ENCODE data around the gene PIP4K2A.

Gene PIP4K2A

DNA sequence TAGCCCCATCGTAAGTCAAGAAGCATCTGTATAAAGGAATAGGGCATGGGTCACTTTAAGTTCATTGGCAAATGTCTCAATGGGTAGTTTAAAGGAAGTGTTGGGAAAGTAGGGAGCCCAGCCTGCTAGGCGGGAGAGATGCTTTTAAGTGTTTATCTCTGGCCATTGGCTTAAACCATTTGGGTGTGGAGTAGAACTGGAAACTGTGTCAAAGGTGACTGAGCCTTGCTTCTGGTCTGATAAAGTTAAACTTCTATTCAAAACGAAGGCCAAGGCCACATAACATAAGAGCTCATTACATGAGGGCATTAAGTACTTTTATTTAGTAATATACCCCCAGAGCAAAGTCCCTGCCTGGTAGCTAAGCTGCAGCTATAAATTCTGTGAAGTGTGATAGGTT is 220.4 kb downstream of the PIP4K2A start:
- TF ChIP-seq, protein P1, sequence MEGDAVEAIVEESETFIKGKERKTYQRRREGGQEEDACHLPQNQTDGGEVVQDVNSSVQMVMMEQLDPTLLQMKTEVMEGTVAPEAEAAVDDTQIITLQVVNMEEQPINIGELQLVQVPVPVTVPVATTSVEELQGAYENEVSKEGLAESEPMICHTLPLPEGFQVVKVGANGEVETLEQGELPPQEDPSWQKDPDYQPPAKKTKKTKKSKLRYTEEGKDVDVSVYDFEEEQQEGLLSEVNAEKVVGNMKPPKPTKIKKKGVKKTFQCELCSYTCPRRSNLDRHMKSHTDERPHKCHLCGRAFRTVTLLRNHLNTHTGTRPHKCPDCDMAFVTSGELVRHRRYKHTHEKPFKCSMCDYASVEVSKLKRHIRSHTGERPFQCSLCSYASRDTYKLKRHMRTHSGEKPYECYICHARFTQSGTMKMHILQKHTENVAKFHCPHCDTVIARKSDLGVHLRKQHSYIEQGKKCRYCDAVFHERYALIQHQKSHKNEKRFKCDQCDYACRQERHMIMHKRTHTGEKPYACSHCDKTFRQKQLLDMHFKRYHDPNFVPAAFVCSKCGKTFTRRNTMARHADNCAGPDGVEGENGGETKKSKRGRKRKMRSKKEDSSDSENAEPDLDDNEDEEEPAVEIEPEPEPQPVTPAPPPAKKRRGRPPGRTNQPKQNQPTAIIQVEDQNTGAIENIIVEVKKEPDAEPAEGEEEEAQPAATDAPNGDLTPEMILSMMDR (IDR thresholded peaks at IDR 0.05; ENCODE audit: insufficient read depth, missing control alignments): no peak
- no peak for DNase-seq (ENCODE audit: insufficient read length, low spot score)
- no peak for FAIRE-seq

DNA sequence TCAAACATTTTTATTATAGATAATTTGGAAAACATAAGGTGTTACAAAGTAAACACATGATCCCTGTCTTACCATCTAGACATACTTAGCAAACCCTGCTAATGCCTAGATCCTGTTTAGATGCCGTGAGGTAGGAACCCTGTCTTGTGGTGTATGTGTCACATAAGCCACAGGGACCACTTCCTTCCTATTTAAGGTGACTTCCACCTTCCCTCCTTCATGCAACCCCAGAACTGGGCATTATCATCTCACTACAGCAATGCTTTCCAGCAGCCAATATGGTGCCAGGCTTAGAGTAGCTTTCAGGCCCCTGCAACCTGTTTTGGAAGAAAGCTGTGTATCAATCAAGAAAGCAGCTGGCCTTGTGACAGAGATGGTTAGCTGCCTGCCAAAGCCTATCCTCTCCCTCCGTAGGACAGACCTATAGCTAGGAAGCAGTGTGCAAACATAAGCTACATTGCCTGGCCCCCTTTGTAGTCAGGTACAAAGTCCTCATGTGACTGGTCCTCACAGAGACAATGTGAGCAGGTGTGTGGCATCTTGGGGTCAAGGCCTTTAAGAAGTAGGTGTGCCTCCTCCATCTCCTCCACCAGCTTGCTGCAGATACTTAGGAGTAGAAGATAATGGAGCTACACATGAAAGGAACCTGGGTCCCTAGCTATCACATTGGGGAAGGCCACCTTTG is 222.3 kb downstream of the PIP4K2A start:
- DNase-seq (ENCODE audit: insufficient read length, low spot score) (no peak), FAIRE-seq (no peak)
- TF ChIP-seq, protein P1 (IDR thresholded peaks at IDR 0.05; ENCODE audit: insufficient read depth, missing control alignments): no peak

DNA sequence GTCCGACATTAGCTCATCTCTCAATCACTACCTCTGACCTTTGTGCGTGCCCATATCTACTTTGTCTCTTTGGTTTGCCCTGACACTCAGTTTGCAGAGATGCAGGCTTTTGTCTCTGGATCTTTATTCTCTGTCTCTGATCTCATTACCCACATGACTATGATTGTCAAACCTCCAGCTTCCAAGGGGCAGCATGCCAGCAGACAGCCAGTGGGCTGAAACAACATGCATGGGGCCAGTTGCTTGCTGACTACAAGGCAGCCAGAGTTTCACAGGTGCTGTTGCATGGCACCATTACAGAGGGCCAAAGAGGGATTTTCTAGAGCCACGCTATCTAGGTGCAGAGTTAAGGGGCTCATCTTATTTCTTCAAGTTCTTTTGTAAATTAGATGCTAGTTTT is 222.9 kb downstream of the PIP4K2A start:
- DNase-seq (ENCODE audit: insufficient read length, low spot score) (no peak), FAIRE-seq (no peak)
- TF ChIP-seq, protein P1 (IDR thresholded peaks at IDR 0.05; ENCODE audit: insufficient read depth, missing control alignments): no peak

DNA sequence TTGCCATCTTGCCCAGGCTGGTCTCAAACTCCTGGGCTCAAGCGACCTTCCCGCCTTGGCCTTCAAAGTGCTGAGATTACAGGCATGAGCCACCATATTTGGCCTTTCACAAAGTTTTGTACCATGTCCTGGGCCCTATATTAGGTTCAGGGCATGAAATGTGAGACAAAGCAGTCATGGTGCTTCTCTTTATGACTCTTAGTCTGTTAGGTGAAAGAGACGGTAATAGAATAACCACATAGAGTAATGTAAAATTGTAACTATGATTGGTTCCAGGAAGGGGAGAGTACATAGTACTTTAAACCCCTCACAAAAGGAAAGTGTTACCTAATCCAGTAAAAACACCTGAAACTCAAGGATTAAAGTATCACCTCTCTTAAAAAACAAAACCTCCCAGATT is 224.4 kb downstream of the PIP4K2A start:
- FAIRE-seq: no peak
- no peak for DNase-seq (ENCODE audit: insufficient read length, low spot score)
- TF ChIP-seq, protein P1 (IDR thresholded peaks at IDR 0.05; ENCODE audit: insufficient read depth, missing control alignments): no peak

DNA sequence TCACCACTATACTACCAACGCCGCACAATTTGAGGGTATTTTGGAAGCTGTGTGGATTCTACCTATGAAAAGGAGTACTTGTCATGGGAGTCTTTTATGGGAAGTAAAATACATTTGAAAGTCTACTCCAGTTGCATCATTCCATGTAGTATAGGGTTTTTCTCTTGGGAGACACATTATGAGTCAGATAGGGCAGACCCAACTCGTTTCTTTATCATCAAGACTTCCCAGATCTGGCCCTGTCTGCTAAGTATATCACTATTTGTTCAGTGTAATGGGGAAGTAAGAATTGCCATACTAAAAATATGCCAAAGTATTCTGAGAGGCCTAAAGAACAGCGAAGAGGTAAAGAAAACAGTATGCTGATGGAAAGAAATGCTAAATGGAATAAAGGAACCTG is 224.9 kb downstream of the PIP4K2A start:
- TF ChIP-seq, protein P1 (IDR thresholded peaks at IDR 0.05; ENCODE audit: insufficient read depth, missing control alignments): no peak
- FAIRE-seq: no peak
- no peak for DNase-seq (ENCODE audit: insufficient read length, low spot score)

DNA sequence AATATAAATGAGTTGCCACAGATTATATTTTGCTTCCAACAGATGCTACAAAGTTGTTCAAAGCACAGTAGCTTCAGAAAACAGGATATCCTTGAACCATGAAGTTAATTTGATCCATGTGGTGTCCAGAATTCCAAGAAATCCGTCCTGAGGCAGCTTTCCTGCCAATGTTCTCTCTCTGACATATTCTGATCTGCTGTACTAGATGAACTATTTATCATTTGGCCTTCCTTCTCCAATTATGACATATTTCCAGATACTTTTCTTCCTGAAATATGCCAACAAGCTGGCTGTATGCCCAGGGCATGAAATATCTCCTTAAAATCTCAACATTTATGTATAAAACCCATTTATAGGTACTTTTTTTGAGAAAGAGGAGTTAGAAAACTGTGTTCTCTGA is 227.9 kb downstream of the PIP4K2A start:
- TF ChIP-seq, protein P1 (IDR thresholded peaks at IDR 0.05; ENCODE audit: insufficient read depth, missing control alignments): no peak
- DNase-seq (ENCODE audit: insufficient read length, low spot score): no peak
- FAIRE-seq: no peak

Data from D721Med (cell line).